ENCODE data around the gene UPK3A.
A peak's percentile ranks its signal among the peaks of the same experiment; 100 is the strongest.
"Not testable (repeated sequence)": the region's sequence is repeated elsewhere in the genome, so short reads cannot be mapped to it uniquely, and the experiment has no call there.

Gene UPK3A

GRCh38 chr22:45272498-45272897, 12.3 kb upstream of the UPK3A start:
- H3K36me3 ChIP-seq (ENCODE audit: insufficient read depth, low read length): no peaks in the 10 kb centered on the region
- H3K4me3 ChIP-seq (ENCODE audit: low read depth in 1 of 2, low read length in 2 of 2): no peak overlapping the region
- H3K4me1 ChIP-seq (ENCODE audit: insufficient read depth, low read length): peaks cover 13% of the 10 kb centered on the region
- H3K9ac ChIP-seq (ENCODE audit: low read length): no peak overlapping the region
- no peaks in the 10 kb centered on the region for H3K9me3 ChIP-seq (ENCODE audit: low read length)
- H3K27me3 ChIP-seq (ENCODE audit: control insufficient read depth in 1 of 2, insufficient read depth in 2 of 2, low read length in 2 of 2): no peaks in the 10 kb centered on the region
- H3K27ac ChIP-seq (ENCODE audit: low read depth, low read length): peak overlapping the region; percentile 7

GRCh38 chr22:45273452-45274075, 11.2 kb upstream of the UPK3A start:
- Histone ChIP-seq H3K9ac (ENCODE audit: low read length) (no peak overlapping the region), H3K27ac (ENCODE audit: low read depth, low read length) (no peak overlapping the region), H3K4me1 (ENCODE audit: insufficient read depth, low read length) (peaks cover 13% of the 10 kb centered on the region), H3K9me3 (ENCODE audit: low read length) (no peaks in the 10 kb centered on the region), H3K27me3 (ENCODE audit: control insufficient read depth in 1 of 2, insufficient read depth in 2 of 2, low read length in 2 of 2) (no peaks in the 10 kb centered on the region), H3K36me3 (ENCODE audit: insufficient read depth, low read length) (no peaks in the 10 kb centered on the region), H3K4me3 (ENCODE audit: low read depth in 1 of 2, low read length in 2 of 2) (no peak overlapping the region)

DNA sequence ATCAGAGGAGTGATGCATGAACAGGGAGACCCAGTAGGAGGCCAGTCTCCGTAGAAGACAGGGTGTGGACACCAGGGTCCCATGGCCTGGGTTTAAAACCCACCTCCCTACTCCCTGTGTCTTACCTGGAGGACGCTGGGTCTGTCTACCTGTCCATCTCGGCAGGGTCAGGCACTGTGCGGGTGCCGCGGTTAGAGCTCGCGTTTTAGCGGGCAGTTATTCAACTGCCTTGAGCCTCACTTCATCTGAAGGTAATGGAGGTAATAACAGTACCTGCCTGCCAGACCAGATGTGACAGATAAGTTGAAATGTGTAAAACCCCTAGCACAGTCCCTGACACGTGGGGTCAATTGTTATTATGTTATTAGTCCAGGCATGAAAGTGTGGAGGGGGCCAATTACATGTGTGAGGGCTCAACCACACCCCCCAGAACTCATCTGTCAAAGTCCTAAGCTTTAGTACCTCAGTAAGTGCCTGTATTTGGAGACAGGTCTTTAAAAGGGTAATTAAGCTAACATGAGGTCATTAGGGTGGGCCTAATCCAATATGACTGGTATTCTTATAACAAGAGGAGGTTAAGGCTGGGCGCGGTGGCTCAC, 8.1 kb upstream of the UPK3A start:
- Histone ChIP-seq H3K9me3 (ENCODE audit: low read length) (no peaks in the 10 kb centered on the region), H3K36me3 (ENCODE audit: insufficient read depth, low read length) (no peaks in the 10 kb centered on the region), H3K27ac (ENCODE audit: low read depth, low read length) (no peak overlapping the region), H3K4me1 (ENCODE audit: insufficient read depth, low read length) (peaks cover 13% of the 10 kb centered on the region), H3K27me3 (ENCODE audit: control insufficient read depth in 1 of 2, insufficient read depth in 2 of 2, low read length in 2 of 2) (no peaks in the 10 kb centered on the region), H3K4me3 (ENCODE audit: low read depth in 1 of 2, low read length in 2 of 2) (no peak overlapping the region), H3K9ac (ENCODE audit: low read length) (no peak overlapping the region)

DNA sequence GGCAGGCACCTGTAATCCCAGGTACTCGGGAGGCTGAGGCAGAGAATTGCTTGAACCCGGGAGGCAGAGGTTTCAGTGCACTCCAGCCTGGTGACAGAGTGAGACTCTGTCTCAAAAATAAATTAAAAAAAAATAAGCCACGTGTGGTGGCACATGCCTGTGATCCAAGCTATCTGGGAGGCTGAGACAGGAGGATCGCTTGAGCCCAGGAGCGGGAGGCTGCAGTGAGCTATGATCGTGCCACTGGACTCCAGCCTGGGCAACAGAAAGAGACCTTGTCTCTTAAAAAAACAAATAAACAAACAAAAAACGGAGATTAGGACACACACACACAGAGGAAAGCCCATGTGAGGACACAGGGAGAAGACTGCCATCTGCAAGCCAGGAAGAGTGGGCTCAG, 7.0 kb upstream of the UPK3A start:
- H3K4me3 ChIP-seq (ENCODE audit: low read depth in 1 of 2, low read length in 2 of 2); H3K9ac ChIP-seq (ENCODE audit: low read length); H3K27ac ChIP-seq (ENCODE audit: low read depth, low read length); H3K36me3 ChIP-seq (ENCODE audit: insufficient read depth, low read length); H3K4me1 ChIP-seq (ENCODE audit: insufficient read depth, low read length); H3K9me3 ChIP-seq (ENCODE audit: low read length); H3K27me3 ChIP-seq (ENCODE audit: control insufficient read depth in 1 of 2, insufficient read depth in 2 of 2, low read length in 2 of 2): not testable (repeated sequence)

- no peaks in the 10 kb centered on the region for H3K9me3 ChIP-seq (ENCODE audit: low read length)
- no peaks in the 10 kb centered on the region for H3K27me3 ChIP-seq (ENCODE audit: control insufficient read depth in 1 of 2, insufficient read depth in 2 of 2, low read length in 2 of 2)
- H3K9ac ChIP-seq (ENCODE audit: low read length): no peak overlapping the region
- H3K4me3 ChIP-seq (ENCODE audit: low read depth in 1 of 2, low read length in 2 of 2): no peak overlapping the region
- H3K36me3 ChIP-seq (ENCODE audit: insufficient read depth, low read length): no peaks in the 10 kb centered on the region
- no peak overlapping the region for H3K27ac ChIP-seq (ENCODE audit: low read depth, low read length)
- peaks cover 6% of the 10 kb centered on the region for H3K4me1 ChIP-seq (ENCODE audit: insufficient read depth, low read length)
Observed at GRCh38 chr22:45278125-45278524, 6.6 kb upstream of the UPK3A start.

- H3K9ac ChIP-seq (ENCODE audit: low read length): no peak overlapping the region
- no peaks in the 10 kb centered on the region for H3K9me3 ChIP-seq (ENCODE audit: low read length)
- H3K27me3 ChIP-seq (ENCODE audit: control insufficient read depth in 1 of 2, insufficient read depth in 2 of 2, low read length in 2 of 2): peaks cover 6 to 14% of the 10 kb centered on the region in 2 donors
- H3K4me1 ChIP-seq (ENCODE audit: insufficient read depth, low read length): peaks cover 11% of the 10 kb centered on the region
- H3K27ac ChIP-seq (ENCODE audit: low read depth, low read length): no peak overlapping the region
- H3K36me3 ChIP-seq (ENCODE audit: insufficient read depth, low read length): no peaks in the 10 kb centered on the region
- H3K4me3 ChIP-seq (ENCODE audit: low read depth in 1 of 2, low read length in 2 of 2): no peak overlapping the region
Observed at GRCh38 chr22:45280587-45280980, 4.2 kb upstream of the UPK3A start.

DNA sequence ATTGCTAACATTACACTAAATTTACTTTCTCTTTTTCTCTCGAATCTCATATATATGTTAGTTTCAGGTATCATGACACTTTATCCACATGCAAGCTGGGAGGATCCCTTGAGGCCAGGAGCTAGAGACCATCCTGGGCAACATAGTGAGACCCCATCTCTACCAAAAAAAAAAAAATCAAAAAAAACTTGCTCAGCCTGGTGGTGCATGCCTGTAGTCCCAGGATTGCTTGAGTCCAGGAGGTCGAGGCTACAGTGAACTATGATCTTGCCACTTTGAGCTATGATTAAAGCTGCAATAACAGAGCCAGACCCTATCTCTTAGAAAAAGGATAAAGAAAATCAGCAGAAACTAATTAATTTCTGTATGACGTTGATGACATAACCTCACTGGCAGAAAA, 3.7 kb upstream of the UPK3A start:
- Histone ChIP-seq H3K9me3 (ENCODE audit: low read length) (no peaks in the 10 kb centered on the region), H3K4me3 (ENCODE audit: low read depth in 1 of 2, low read length in 2 of 2) (no peak overlapping the region), H3K9ac (ENCODE audit: low read length) (no peak overlapping the region), H3K36me3 (ENCODE audit: insufficient read depth, low read length) (no peaks in the 10 kb centered on the region), H3K4me1 (ENCODE audit: insufficient read depth, low read length) (peaks cover 11% of the 10 kb centered on the region), H3K27ac (ENCODE audit: low read depth, low read length) (no peak overlapping the region), H3K27me3 (ENCODE audit: control insufficient read depth in 1 of 2, insufficient read depth in 2 of 2, low read length in 2 of 2) (peaks cover 6 to 14% of the 10 kb centered on the region in 2 donors)

DNA sequence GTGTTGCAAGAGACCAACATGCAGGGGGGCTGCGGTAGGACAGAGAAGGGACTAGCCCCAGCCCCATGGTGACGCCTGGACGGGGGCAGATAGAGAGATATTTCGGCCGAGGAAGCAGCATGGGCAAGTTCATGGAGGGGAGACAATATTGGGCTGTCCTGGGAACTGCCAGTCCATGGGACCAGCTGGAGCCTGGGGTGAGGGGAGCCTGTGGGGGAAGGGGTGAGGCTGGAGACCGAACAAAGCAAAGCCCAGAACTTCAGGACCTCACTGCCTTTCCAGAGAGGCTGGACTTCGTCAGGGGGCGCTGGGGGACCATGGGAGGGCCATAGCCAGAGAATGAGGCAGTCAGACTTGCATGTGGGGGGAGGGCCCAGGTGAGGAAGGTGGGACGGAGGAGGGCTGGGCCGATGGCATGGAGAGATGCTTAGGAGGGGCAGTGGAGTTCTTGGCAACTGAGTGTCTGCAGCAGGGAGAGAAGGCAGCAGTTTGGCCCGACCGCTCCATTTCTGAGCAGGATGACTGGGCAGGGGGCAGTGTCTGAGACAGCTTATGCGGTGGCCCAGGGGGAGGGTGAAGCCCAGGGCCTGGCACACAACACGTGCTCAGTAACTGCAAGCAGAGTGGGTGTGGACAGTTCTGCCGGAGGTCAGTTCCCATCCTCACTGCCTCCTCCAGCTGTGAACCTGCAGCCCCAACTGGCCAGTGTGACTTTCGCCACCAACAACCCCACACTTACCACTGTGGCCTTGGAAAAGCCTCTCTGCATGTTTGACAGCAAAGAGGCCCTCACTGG, 712 bp downstream of the UPK3A start:
- no peak overlapping the region for H3K9ac ChIP-seq (ENCODE audit: low read length)
- H3K4me3 ChIP-seq (ENCODE audit: low read depth in 1 of 2, low read length in 2 of 2): peak overlapping the region; percentile 27 to 32
- H3K4me1 ChIP-seq (ENCODE audit: insufficient read depth, low read length): peaks cover 7% of the 10 kb centered on the region
- no peak overlapping the region for H3K27ac ChIP-seq (ENCODE audit: low read depth, low read length)
- peaks cover 6 to 14% of the 10 kb centered on the region in 2 donors for H3K27me3 ChIP-seq (ENCODE audit: control insufficient read depth in 1 of 2, insufficient read depth in 2 of 2, low read length in 2 of 2)
- no peaks in the 10 kb centered on the region for H3K36me3 ChIP-seq (ENCODE audit: insufficient read depth, low read length)
- H3K9me3 ChIP-seq (ENCODE audit: low read length): no peaks in the 10 kb centered on the region

GRCh38 chr22:45286854-45287551, 2.3 kb downstream of the UPK3A start:
- no peak overlapping the region for H3K27ac ChIP-seq (ENCODE audit: low read depth, low read length)
- H3K9ac ChIP-seq (ENCODE audit: low read length): no peak overlapping the region
- no peaks in the 10 kb centered on the region for H3K9me3 ChIP-seq (ENCODE audit: low read length)
- no peaks in the 10 kb centered on the region for H3K36me3 ChIP-seq (ENCODE audit: insufficient read depth, low read length)
- no peak overlapping the region for H3K4me3 ChIP-seq (ENCODE audit: low read depth in 1 of 2, low read length in 2 of 2)
- H3K27me3 ChIP-seq (ENCODE audit: control insufficient read depth in 1 of 2, insufficient read depth in 2 of 2, low read length in 2 of 2): peaks cover 6 to 14% of the 10 kb centered on the region in 2 donors
- H3K4me1 ChIP-seq (ENCODE audit: insufficient read depth, low read length): peaks cover 4% of the 10 kb centered on the region

GRCh38 chr22:45290410-45290936, 5.7 kb downstream of the UPK3A start:
- H3K27ac ChIP-seq (ENCODE audit: low read depth, low read length): no peak overlapping the region
- H3K4me1 ChIP-seq (ENCODE audit: insufficient read depth, low read length): no peaks in the 10 kb centered on the region
- no peaks in the 10 kb centered on the region for H3K27me3 ChIP-seq (ENCODE audit: control insufficient read depth in 1 of 2, insufficient read depth in 2 of 2, low read length in 2 of 2)
- H3K9me3 ChIP-seq (ENCODE audit: low read length): no peaks in the 10 kb centered on the region
- H3K4me3 ChIP-seq (ENCODE audit: low read depth in 1 of 2, low read length in 2 of 2): no peak overlapping the region
- no peaks in the 10 kb centered on the region for H3K36me3 ChIP-seq (ENCODE audit: insufficient read depth, low read length)
- H3K9ac ChIP-seq (ENCODE audit: low read length): no peak overlapping the region

Measured in muscle layer of colon (tissue), 2 donors.